ENCODE data around the gene OTOG. TPM values are rescaled to one million over a fixed set of nuclear protein-coding genes. Genes with fewer than 3 reads are reported as not detected.

The OTOG gene
- total RNA-seq, 2 donors from 2014 or later: not detected

DNA sequence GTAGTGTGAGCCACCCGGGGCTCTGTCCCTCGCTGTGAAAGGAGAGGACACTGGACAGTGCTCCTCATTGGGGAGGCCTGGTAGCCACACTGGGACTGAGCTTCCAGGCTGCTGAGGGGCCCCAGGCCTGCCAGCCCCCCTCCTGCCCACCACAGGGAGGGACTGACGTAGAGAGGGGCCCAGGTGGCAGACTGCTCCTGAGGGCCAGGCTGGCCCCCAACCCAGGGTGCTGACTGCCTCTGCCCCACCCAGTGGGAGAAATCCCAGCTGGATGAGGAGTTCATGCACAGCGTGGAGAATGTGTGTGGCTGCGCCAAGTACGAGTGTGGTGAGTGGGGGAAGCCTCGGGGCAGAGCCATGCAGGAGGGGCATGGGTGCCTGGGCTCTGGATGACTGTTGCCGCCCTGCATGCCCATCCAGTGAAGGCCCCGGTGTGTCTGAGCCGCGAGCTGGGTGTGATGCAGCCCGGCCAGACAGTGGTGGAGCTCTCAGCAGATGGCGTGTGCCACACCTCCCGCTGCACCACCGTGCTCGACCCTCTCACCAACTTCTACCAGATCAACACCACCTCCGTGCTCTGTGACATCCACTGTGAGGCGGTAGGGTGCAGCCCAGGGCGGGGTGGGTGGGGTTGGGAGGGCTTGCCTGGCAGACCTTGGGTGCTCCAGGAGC lies 93.6 kb downstream of the OTOG start:
- Histone ChIP-seq H3K4me3 (no peak overlapping the region), H3K36me3 (no peaks in the 10 kb centered on the region), H3K9me3 (no peaks in the 10 kb centered on the region), H3K4me1 (no peaks in the 10 kb centered on the region), H3K9ac (ENCODE audit: low read depth in 2 of 2, low read length in 2 of 2) (no peak overlapping the region), H3K27me3 (no peaks in the 10 kb centered on the region), H3K27ac (no peak overlapping the region)
- TF ChIP-seq, protein P1, sequence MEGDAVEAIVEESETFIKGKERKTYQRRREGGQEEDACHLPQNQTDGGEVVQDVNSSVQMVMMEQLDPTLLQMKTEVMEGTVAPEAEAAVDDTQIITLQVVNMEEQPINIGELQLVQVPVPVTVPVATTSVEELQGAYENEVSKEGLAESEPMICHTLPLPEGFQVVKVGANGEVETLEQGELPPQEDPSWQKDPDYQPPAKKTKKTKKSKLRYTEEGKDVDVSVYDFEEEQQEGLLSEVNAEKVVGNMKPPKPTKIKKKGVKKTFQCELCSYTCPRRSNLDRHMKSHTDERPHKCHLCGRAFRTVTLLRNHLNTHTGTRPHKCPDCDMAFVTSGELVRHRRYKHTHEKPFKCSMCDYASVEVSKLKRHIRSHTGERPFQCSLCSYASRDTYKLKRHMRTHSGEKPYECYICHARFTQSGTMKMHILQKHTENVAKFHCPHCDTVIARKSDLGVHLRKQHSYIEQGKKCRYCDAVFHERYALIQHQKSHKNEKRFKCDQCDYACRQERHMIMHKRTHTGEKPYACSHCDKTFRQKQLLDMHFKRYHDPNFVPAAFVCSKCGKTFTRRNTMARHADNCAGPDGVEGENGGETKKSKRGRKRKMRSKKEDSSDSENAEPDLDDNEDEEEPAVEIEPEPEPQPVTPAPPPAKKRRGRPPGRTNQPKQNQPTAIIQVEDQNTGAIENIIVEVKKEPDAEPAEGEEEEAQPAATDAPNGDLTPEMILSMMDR (IDR thresholded peaks at IDR 0.05): no peak
- no peak for DNase-seq
- intact Hi-C loops (cut with DNase I): no loop called here

DNA sequence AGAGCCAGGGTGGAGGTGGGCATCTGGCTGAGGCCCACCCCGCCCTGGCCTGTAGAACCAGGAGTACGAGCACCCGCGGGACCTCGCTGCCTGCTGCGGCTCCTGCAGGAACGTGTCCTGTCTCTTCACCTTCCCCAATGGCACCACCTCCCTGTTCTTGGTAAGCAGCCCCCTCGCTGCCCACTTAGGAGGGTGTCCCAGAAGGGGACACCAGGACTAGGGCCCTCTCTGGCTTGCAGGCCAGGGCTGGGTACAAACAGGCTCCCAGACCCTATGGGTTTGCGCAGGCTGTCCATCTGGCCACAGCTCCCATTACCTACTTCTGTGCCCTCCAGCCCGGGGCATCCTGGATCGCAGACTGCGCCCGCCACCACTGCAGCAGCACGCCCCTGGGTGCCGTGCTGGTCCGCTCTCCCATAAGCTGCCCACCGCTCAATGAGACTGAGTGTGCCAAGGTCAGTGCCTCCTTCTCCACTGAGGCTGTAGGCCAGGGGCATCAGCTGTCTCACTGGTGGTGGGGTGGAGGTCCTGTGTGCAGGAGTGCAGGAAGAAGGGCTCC lies 94.8 kb downstream of the OTOG start:
- H3K36me3 ChIP-seq: no peaks in the 10 kb centered on the region
- no peaks in the 10 kb centered on the region for H3K27me3 ChIP-seq
- H3K4me3 ChIP-seq: no peak overlapping the region
- DNase-seq: no peak
- TF ChIP-seq, protein P1 (IDR thresholded peaks at IDR 0.05): no peak
- H3K9me3 ChIP-seq: no peaks in the 10 kb centered on the region
- H3K27ac ChIP-seq: no peak overlapping the region
- no peak overlapping the region for H3K9ac ChIP-seq (ENCODE audit: low read depth in 2 of 2, low read length in 2 of 2)
- no peaks in the 10 kb centered on the region for H3K4me1 ChIP-seq
- intact Hi-C loops (cut with DNase I): no loop called here

DNA sequence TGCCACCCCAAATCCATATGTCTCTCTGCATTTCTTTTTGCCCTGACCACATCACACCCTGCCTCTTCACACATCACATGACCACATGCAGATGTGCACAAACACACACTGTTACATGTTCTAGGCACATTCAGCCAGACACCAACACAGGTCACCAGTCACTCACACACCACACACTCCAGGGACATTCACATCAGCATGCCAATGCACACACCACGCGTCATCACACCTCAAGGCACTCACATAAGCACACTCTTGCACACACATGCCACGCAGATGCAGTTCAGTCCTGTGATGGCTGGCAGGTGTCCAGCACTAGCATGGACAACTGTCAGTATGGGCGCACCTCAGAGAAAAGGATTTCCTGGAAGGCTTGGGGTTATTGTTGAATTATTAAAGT lies 95.3 kb downstream of the OTOG start:
- Histone ChIP-seq H3K9me3 (no peaks in the 10 kb centered on the region), H3K36me3 (no peaks in the 10 kb centered on the region), H3K27me3 (no peaks in the 10 kb centered on the region), H3K27ac (no peak overlapping the region), H3K4me1 (no peaks in the 10 kb centered on the region), H3K4me3 (no peak overlapping the region), H3K9ac (ENCODE audit: low read depth in 2 of 2, low read length in 2 of 2) (no peak overlapping the region)
- TF ChIP-seq, protein P1 (IDR thresholded peaks at IDR 0.05): no peak
- intact Hi-C loops (cut with DNase I): no loop called here
- DNase-seq: no peak

DNA sequence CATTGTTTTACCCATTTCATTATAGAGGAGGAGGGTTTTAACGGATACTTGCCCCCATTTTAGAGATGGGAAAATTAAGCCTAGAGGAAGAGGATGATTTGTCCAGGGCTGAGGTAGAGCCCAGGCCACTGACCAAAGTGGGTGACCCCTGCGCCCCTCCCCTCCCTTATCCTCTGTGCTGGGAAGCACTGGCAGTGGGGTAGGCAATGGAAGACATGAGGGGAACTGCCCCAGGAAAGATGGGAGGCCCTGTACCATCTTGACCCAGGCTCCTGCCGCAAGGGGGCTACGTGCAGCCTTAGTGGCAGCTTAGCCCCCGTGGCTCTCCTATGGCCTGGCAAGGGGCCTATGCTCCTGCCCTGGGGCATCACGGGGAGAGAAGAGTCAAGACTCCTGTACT lies 95.9 kb downstream of the OTOG start:
- Histone ChIP-seq H3K4me1 (no peaks in the 10 kb centered on the region), H3K27me3 (no peaks in the 10 kb centered on the region), H3K9ac (ENCODE audit: low read depth in 2 of 2, low read length in 2 of 2) (no peak overlapping the region), H3K9me3 (no peaks in the 10 kb centered on the region), H3K27ac (no peak overlapping the region), H3K36me3 (no peaks in the 10 kb centered on the region), H3K4me3 (no peak overlapping the region)
- DNase-seq: no peak
- TF ChIP-seq, protein P1 (IDR thresholded peaks at IDR 0.05): no peak
- intact Hi-C loops (cut with DNase I): no loop called here

DNA sequence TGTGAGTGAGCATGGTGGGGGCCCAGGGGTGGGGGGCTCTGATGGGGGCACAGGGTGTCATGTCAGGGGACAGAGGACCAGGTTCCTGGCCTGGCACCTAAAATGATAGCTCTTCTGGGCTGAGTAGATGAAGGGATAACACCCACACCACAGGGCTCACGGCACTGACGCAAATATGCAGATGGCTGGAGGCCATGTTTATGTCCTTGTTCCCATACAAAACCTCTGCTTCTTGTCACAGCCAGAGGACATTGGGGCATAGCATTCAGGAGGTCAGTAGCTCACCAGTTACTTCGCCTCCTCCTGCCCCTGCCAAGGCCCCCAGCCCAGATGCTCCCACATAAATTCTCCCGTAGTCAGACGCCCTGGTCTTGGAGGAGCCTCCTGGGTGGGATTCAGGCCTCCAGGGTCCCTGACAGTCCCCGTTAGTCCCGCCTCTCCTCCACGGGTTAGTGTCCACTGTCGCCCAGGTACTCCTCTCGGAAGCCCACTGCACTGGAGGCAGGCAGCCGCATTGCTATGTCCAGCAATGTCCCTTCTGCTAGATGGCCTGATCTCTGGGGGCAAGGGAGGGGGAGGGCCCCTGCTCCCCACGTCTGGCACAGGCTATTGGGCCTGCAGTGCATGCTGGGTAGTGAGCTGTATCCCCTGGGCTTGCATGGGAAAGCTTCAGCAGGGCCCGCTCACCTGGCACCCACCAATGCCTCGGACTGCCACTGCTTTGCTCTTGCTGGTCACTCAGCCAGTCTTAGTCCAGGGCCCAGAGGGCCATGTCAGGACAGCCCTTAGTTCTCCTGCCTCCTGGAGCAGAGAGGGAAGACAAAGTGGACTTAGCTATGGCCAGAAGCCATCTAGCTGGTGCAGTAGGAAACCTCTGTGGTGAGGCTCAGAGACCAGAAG lies 96.7 kb downstream of the OTOG start:
- TF ChIP-seq, protein P1 (IDR thresholded peaks at IDR 0.05): no peak
- Histone ChIP-seq H3K4me1 (no peaks in the 10 kb centered on the region), H3K4me3 (no peak overlapping the region), H3K9me3 (no peaks in the 10 kb centered on the region), H3K27me3 (no peaks in the 10 kb centered on the region), H3K9ac (ENCODE audit: low read depth in 2 of 2, low read length in 2 of 2) (no peak overlapping the region), H3K27ac (no peak overlapping the region), H3K36me3 (no peaks in the 10 kb centered on the region)
- intact Hi-C loops (cut with DNase I): no loop called here
- DNase-seq: no peak

Measured in colonic mucosa (tissue), 4 donors.